ENCODE measurements around the gene VPS36. TPM values are rescaled to one million over a fixed set of nuclear protein-coding genes. Genes with fewer than 3 reads are reported as not detected.

Gene VPS36
- total RNA-seq, 1 experiment from 2014 or later, result 52.9 TPM

DNA sequence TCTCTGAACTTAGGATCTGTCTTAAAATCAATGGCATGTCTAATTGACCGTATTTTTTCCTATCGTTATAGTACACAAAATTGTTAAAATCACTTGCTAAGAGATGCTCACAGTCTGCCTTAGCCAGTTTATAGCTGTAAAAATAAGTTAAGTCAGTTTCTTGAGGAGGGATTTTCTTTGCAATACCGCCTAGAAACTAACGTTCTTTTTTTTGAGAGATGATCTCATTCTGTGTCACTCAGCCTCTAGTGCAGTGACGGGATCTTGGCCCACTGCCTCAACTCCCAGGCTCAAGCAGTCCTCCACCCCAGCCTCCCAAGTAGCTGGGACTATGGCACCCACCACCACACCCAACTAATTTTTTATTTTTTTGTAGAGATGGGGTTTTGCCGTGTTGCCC, 9.2 kb upstream of the VPS36 start:
- POLR2A ChIA-PET (ENCODE audit: low non-redundant PET), result no interaction called here
- no peak for DNase-seq (ENCODE audit: low spot score)
- no peak overlapping the region for H3K4me3 ChIP-seq (ENCODE audit: low read depth, low read length, poor library complexity, severe bottlenecking)
- TF ChIP-seq EZH2 (IDR thresholded peaks at IDR 0.05; ENCODE audit: borderline replicate concordance, low read depth, low read length, poor library complexity, severe bottlenecking) (no peak), CTCF (conservative IDR thresholded peaks at IDR 0.05; ENCODE audit: low read depth, low read length) (no peak)
- intact Hi-C loops (cut with micrococcal nuclease; ENCODE audit: unreplicated experiment), result loop anchor here (10.0 kb wide), 1 partner anchor 445 kb away; the partner anchor contains the start of genes ALG11 and ATP7B
- H3K9me3 ChIP-seq (ENCODE audit: low read depth, low read length, poor library complexity, severe bottlenecking), result no peaks in the 10 kb centered on the region
- H3K27me3 ChIP-seq (replicated peaks; ENCODE audit: insufficient read depth, low read depth, low read length, poor library complexity), result no peaks in the 10 kb centered on the region
- CTCF ChIA-PET, result no interaction called here
- BruUV-seq (replicated peaks), result no TSS peak
- H3K27ac ChIP-seq (ENCODE audit: low read depth, low read length, poor library complexity, severe bottlenecking), result no peak overlapping the region
- H3K36me3 ChIP-seq (ENCODE audit: insufficient read depth, low read length, poor library complexity, severe bottlenecking), result peaks cover 83% of the 10 kb centered on the region
- H3K4me1 ChIP-seq (ENCODE audit: insufficient read depth, low read length, poor library complexity, severe bottlenecking), result peaks cover 16% of the 10 kb centered on the region

- Histone ChIP-seq H3K9me3 (ENCODE audit: low read depth, low read length, poor library complexity, severe bottlenecking) (no peaks in the 10 kb centered on the region), H3K4me1 (ENCODE audit: insufficient read depth, low read length, poor library complexity, severe bottlenecking) (peaks cover 24% of the 10 kb centered on the region), H3K4me3 (ENCODE audit: low read depth, low read length, poor library complexity, severe bottlenecking) (peak overlapping the region; percentile 87), H3K27ac (ENCODE audit: low read depth, low read length, poor library complexity, severe bottlenecking) (peak overlapping the region; percentile 91), H3K36me3 (ENCODE audit: insufficient read depth, low read length, poor library complexity, severe bottlenecking) (peaks cover 43% of the 10 kb centered on the region), H3K27me3 (replicated peaks; ENCODE audit: insufficient read depth, low read depth, low read length, poor library complexity) (no peaks in the 10 kb centered on the region)
- intact Hi-C loops (cut with micrococcal nuclease; ENCODE audit: unreplicated experiment), result loop anchor here (10.0 kb wide), 1 partner anchor 441 kb away; the partner anchor contains the start of genes ALG11 and ATP7B
- no peak for TF ChIP-seq EZH2 (IDR thresholded peaks at IDR 0.05; ENCODE audit: borderline replicate concordance, low read depth, low read length, poor library complexity, severe bottlenecking)
- no peak for TF ChIP-seq CTCF (conservative IDR thresholded peaks at IDR 0.05; ENCODE audit: low read depth, low read length)
- BruUV-seq (replicated peaks), result no TSS peak
- ChIA-PET CTCF (no interaction called here), POLR2A (ENCODE audit: low non-redundant PET) (no interaction called here)
- peak; percentile 83 for DNase-seq (ENCODE audit: low spot score)
Observed at GRCh38 chr13:52455677-52456041, 5.2 kb upstream of the VPS36 start.

GRCh38 chr13:52454820-52455676, 4.6 kb upstream of the VPS36 start, which contains the start of gene CKAP2:
Gene CKAP2, plus strand, starts transcription at chr13:52455478. Its CDS starts 79 bp downstream, at chr13:52455557.
- DNase-seq (ENCODE audit: low spot score), result peak; percentile 97
- Histone ChIP-seq H3K27ac (ENCODE audit: low read depth, low read length, poor library complexity, severe bottlenecking) (peak within 1 kb of the TSS; percentile 91), H3K9me3 (ENCODE audit: low read depth, low read length, poor library complexity, severe bottlenecking) (no peaks in the 10 kb centered on the region), H3K27me3 (replicated peaks; ENCODE audit: insufficient read depth, low read depth, low read length, poor library complexity) (no peaks in the 10 kb centered on the region), H3K36me3 (ENCODE audit: insufficient read depth, low read length, poor library complexity, severe bottlenecking) (peaks cover 37% of the 10 kb centered on the region), H3K4me1 (ENCODE audit: insufficient read depth, low read length, poor library complexity, severe bottlenecking) (peaks cover 24% of the 10 kb centered on the region), H3K4me3 (ENCODE audit: low read depth, low read length, poor library complexity, severe bottlenecking) (peak within 1 kb of the TSS; percentile 87)
- ChIA-PET POLR2A (ENCODE audit: low non-redundant PET) (no interaction called here), CTCF (no interaction called here)
- TF ChIP-seq EZH2 (IDR thresholded peaks at IDR 0.05; ENCODE audit: borderline replicate concordance, low read depth, low read length, poor library complexity, severe bottlenecking), result no peak
- TF ChIP-seq CTCF (conservative IDR thresholded peaks at IDR 0.05; ENCODE audit: low read depth, low read length), result no peak
- intact Hi-C loops (cut with micrococcal nuclease; ENCODE audit: unreplicated experiment), result loop anchor here (10.0 kb wide), 1 partner anchor 440 kb away; the partner anchor contains the start of genes ALG11 and ATP7B
- BruUV-seq (replicated peaks), result TSS peak; percentile 62
